HCT116 (cell line): ENCODE measurements around the gene COL8A2. TPM values are rescaled to one million over a fixed set of nuclear protein-coding genes. Genes with fewer than 3 reads are reported as not detected.

Experiments
- ATAC-seq: fragments of 200-7000 bp; cut with Tn5 transposase; 2 replicates; pipeline ENCODE4 v1.9.1; 2020; ENCODE audit warnings: mild to moderate bottlenecking, moderate library complexity
- BruUV-seq: library from RNA; stranded (reverse); fragments of 400-500 nt; replicated peaks from 2 replicates; lab custom pipeline; 2021; lab: Mats Ljungman, UMichigan
- CTCF ChIA-PET: fragments of 300-600 bp; sonication (Branson Sonifier 250); formaldehyde crosslinking; loops from one replicate; lab custom pipeline; 2021; ENCODE audit warnings: antibody characterized with exemption; lab: Charles Lee
- POLR2A ChIA-PET: fragments of 300-600, 350-600 bp; sonication (Branson Sonifier 250); formaldehyde crosslinking; loops from one replicate; lab custom pipeline; 2021; ENCODE audit warnings: antibody characterized with exemption; lab: Charles Lee
- RAD21 ChIA-PET, 2 experiments: fragments of 300-600 bp; sonication (Branson Sonifier 250); formaldehyde crosslinking; loops; one replicate each; lab custom pipeline; 2023; ENCODE audit warnings: low total read pairs in 2 of 2; ENCODE audit not compliant: uncharacterized antibody in 2 of 2, unreplicated experiment in 2 of 2, low non-redundant PET in 1 of 2; lab: Charles Lee
- DNase-seq: peaks from one replicate; pipeline ENCODE4 v3.0.0-alpha.2; 2010; ENCODE audit warnings: low read depth, low spot score
- H2AFZ ChIP-seq: fragments of 200-600 bp; shearing (Covaris generic), sonication (generic); 2 replicates; pipeline ENCODE4 v1.6.1; 2017; ENCODE audit warnings: low read depth, mixed run types, mixed read lengths, antibody characterized with exemption, low read length; ENCODE audit not compliant: poor library complexity, severe bottlenecking
- H3K27ac ChIP-seq: 2 replicates; pipeline ENCODE4 v1.5.1; 2012; ENCODE audit warnings: low read depth, low read length
- H3K27me3 ChIP-seq: fragments of 200-600 bp; sonication (generic); 2 replicates; pipeline ENCODE4 v1.6.1; 2016; ENCODE audit warnings: mixed run types, low read length, mixed read lengths; ENCODE audit not compliant: insufficient read depth
- H3K36me3 ChIP-seq, 2 experiments: fragments of 200-500 bp in 1 of 2; fragments of 200-600 bp in 1 of 2; sonication (Bioruptor generic) in 1 of 2; sonication (generic) in 1 of 2; 2 replicates each; pipeline versions ENCODE4 v1.5.1 to v1.6.1; 2014 to 2016; ENCODE audit warnings: low read length in 2 of 2, inconsistent platforms in 1 of 2, mixed read lengths in 1 of 2, mixed run types in 1 of 2; ENCODE audit not compliant: insufficient read depth in 2 of 2, control insufficient read depth in 1 of 2
- H3K4me1 ChIP-seq, 2 experiments: fragments of 200-600 bp in 1 of 2; sonication (generic) in 1 of 2; 2 replicates each; pipeline versions ENCODE4 v1.5.1 to v1.6.1; 2012 to 2017; ENCODE audit warnings: low read length in 2 of 2, inconsistent platforms in 1 of 2, mild to moderate bottlenecking in 1 of 2, mixed read lengths in 1 of 2, mixed run types in 1 of 2, moderate library complexity in 1 of 2; ENCODE audit not compliant: insufficient read depth in 2 of 2, control insufficient read depth in 1 of 2
- H3K4me2 ChIP-seq: fragments of 200-600 bp; sonication (generic); 2 replicates; pipeline ENCODE4 v1.6.1; 2017; ENCODE audit warnings: mixed run types, low read length, mixed read lengths
- H3K4me3 ChIP-seq, 2 experiments: fragments of 200-600 bp in 1 of 2; sonication (generic) in 1 of 2; replicated peaks in 1 of 2; 2 replicates each; pipeline ENCODE4 v1.5.1; 2011 to 2016; ENCODE audit warnings: low read length in 2 of 2, control low read depth in 1 of 2, low read depth in 1 of 2, mild to moderate bottlenecking in 1 of 2, mixed read lengths in 1 of 2, mixed run types in 1 of 2
- H3K79me2 ChIP-seq: fragments of 200-600 bp; sonication (generic); 2 replicates; pipeline ENCODE4 v1.6.1; 2017; ENCODE audit warnings: mild to moderate bottlenecking, mixed run types, low read length, moderate library complexity, mixed read lengths; ENCODE audit not compliant: insufficient read depth
- H3K9ac ChIP-seq: fragments of 200-600 bp; sonication (generic); 2 replicates; pipeline ENCODE4 v1.6.1; 2016; ENCODE audit warnings: low read length, mixed read lengths
- H3K9me2 ChIP-seq: fragments of 200-600 bp; sonication (generic), shearing (Covaris generic); 2 replicates; pipeline ENCODE4 v1.6.1; 2017; ENCODE audit warnings: mixed run types, mild to moderate bottlenecking, moderate library complexity; ENCODE audit not compliant: insufficient read depth
- H3K9me3 ChIP-seq, 2 experiments: fragments of 200-500 bp in 1 of 2; fragments of 200-600 bp in 1 of 2; sonication (Bioruptor generic) in 1 of 2; sonication (generic) in 1 of 2; 2 replicates each; pipeline ENCODE4 v1.6.1; 2014 to 2017; ENCODE audit warnings: low read length in 2 of 2, mixed read lengths in 2 of 2, inconsistent platforms in 1 of 2, low read depth in 1 of 2, mild to moderate bottlenecking in 1 of 2, mixed run types in 1 of 2, moderate library complexity in 1 of 2; ENCODE audit not compliant: control insufficient read depth in 1 of 2, insufficient read depth in 1 of 2
- H4K20me1 ChIP-seq: fragments of 200-600 bp; sonication (generic), shearing (Covaris generic); 2 replicates; pipeline ENCODE4 v1.6.1; 2017; ENCODE audit warnings: mixed run types, mild to moderate bottlenecking, moderate library complexity; ENCODE audit not compliant: insufficient read depth
- CEBPB ChIP-seq: IDR thresholded peaks from 2 replicates; pipeline ENCODE4 v1.6.1; 2012; ENCODE audit warnings: low read depth
- EGR1 ChIP-seq: IDR thresholded peaks from 2 replicates; pipeline ENCODE4 v1.6.1; 2012; ENCODE audit warnings: low read depth
- ELF1 ChIP-seq: IDR thresholded peaks from 2 replicates; pipeline ENCODE4 v1.6.1; 2012; ENCODE audit warnings: low read depth, borderline replicate concordance
- EZH2 ChIP-seq: fragments of 200-600 bp; sonication (generic); IDR thresholded peaks from 2 replicates; pipeline ENCODE4 v1.6.1; 2017; ENCODE audit warnings: antibody characterized with exemption, mixed run types
- EZH2phosphoT487 ChIP-seq: fragments of 200-600 bp; IDR thresholded peaks from 2 replicates; pipeline ENCODE4 v1.6.1; 2018; ENCODE audit warnings: antibody characterized with exemption, borderline replicate concordance
- FOSL1 ChIP-seq: IDR thresholded peaks from 2 replicates; pipeline ENCODE4 v1.6.1; 2012; ENCODE audit warnings: low read depth
- POLR2A ChIP-seq: IDR thresholded peaks from 2 replicates; pipeline ENCODE4 v1.7.0; 2011; ENCODE audit warnings: borderline replicate concordance; ENCODE audit not compliant: insufficient read depth, insufficient read length; ENCODE audit errors: extremely low read depth
- POLR2AphosphoS5 ChIP-seq: IDR thresholded peaks from 2 replicates; pipeline ENCODE4 v1.6.1; 2011; ENCODE audit warnings: mild to moderate bottlenecking, low read depth, low read length, moderate library complexity
- RAD21 ChIP-seq: IDR thresholded peaks from 2 replicates; pipeline ENCODE4 v1.6.1; 2012; ENCODE audit warnings: low read depth, mild to moderate bottlenecking
- SIN3A ChIP-seq: IDR thresholded peaks from 2 replicates; pipeline ENCODE4 v1.6.1; 2012; ENCODE audit warnings: low read depth
- SP1 ChIP-seq: IDR thresholded peaks from 2 replicates; pipeline ENCODE4 v1.6.1; 2012; ENCODE audit warnings: low read depth
- TCF7L2 ChIP-seq: IDR thresholded peaks from 2 replicates; pipeline ENCODE4 v1.7.0; 2011; ENCODE audit warnings: borderline replicate concordance, inconsistent platforms; ENCODE audit not compliant: insufficient read depth, insufficient read length; ENCODE audit errors: extremely low read depth
- ZFX ChIP-seq: fragments of 450-650 bp; IDR thresholded peaks from 2 replicates; pipeline ENCODE4 v1.6.1; 2017
- ZNF274 ChIP-seq: fragments of 200-500 bp; sonication (Bioruptor generic); IDR thresholded peaks from 2 replicates; pipeline ENCODE4 v1.6.1; 2014; ENCODE audit warnings: mild to moderate bottlenecking, low read depth, low read length, inconsistent platforms
- intact Hi-C: fragments of 100-400 bp; cut with micrococcal nuclease; formaldehyde crosslinking; loops from 2 replicates; pipeline ENCODE4 v1.10.0; 2022
- total RNA-seq: library from RNA; stranded (reverse); gene quantifications from one replicate; pipeline ENCODE4 v1.2.1, GENCODE V29; 2021; ENCODE audit not compliant: unreplicated experiment
- TF ChIP-seq, protein P1 (sequence below): IDR thresholded peaks from 2 replicates; pipeline ENCODE4 v1.6.1; 2011; ENCODE audit warnings: mild to moderate bottlenecking, low read length, moderate library complexity; ENCODE audit not compliant: insufficient replicate concordance; ENCODE audit errors: extremely low read depth
- TF ChIP-seq, protein P2 (sequence below): IDR thresholded peaks from 2 replicates; pipeline ENCODE4 v1.6.1; 2012
- TF ChIP-seq, protein P3 (sequence below): IDR thresholded peaks from 2 replicates; pipeline ENCODE4 v1.6.1; 2012; ENCODE audit warnings: low read depth
- TF ChIP-seq, protein P4 (sequence below), 3 experiments: fragments of 200-600 bp in 1 of 3; sonication (generic) in 1 of 3; IDR thresholded peaks in 2 of 3; conservative IDR thresholded peaks in 1 of 3; 2 replicates each; pipeline ENCODE4 v1.5.1; 2012 to 2017; ENCODE audit warnings: low read depth in 2 of 3, low read length in 2 of 3, antibody characterized with exemption in 1 of 3, borderline replicate concordance in 1 of 3, control low read depth in 1 of 3, mild to moderate bottlenecking in 1 of 3, mixed read lengths in 1 of 3, mixed run types in 1 of 3, moderate library complexity in 1 of 3; ENCODE audit not compliant: insufficient read depth in 1 of 3

COL8A2 gene
- total RNA-seq, 1 experiment from 2014 or later, result 0.05 TPM

DNA sequence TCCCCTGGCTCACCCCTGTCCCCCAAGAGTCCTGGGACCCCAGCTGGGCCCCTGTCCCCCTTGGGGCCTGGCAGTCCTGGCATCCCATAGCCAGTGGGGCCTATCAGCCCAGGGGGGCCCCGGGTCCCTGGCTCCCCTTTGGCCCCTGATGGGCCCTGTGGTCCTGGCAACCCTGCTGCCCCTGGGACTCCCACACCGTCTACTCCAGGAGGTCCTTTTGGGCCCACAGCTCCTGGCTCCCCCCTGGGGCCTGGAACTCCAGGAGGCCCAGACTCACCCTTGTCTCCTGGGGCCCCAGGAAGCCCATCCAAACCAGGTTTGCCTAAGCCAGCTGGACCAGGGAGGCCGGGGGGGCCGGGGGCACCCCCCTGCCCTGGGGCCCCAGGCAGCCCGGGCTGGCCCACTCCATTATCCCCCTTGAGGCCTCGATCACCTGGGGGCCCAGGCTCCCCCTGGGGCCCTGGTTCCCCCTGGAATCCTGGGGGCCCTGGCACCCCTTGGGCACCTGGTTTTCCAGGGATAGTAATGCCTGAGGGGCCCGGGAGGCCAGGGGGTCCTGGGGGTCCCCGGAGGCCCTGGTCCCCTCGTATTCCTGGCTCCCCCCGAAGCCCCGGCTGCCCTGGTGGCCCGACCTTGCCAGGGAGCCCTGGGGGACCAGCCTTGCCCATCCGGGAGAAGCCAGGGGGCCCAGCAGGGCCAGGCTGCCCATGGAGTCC, 26.2 kb downstream of the COL8A2 start:
- ChIA-PET POLR2A (no interaction called here), CTCF (interaction anchor here (1.2 kb wide), 1 partner anchor 36 kb away, joined by 7 read pairs; no protein-coding TSS in a partner anchor), RAD21 (no interaction called here)
- no peaks in the 10 kb centered on the region for H3K79me2 ChIP-seq
- intact Hi-C loops, result loop anchor here (1.0 to 5.0 kb wide), 2 partner anchors 186 to 268 kb away; no protein-coding TSS in a partner anchor
- no peaks in the 10 kb centered on the region for H3K9me2 ChIP-seq
- H3K9me3 ChIP-seq, result no peaks in the 10 kb centered on the region
- peaks cover 0 to 22% of the 10 kb centered on the region in 2 experiments; a peak in 2 of 4 replicates for H3K4me1 ChIP-seq
- H3K27me3 ChIP-seq, result no peaks in the 10 kb centered on the region
- no TSS peak for BruUV-seq
- TF ChIP-seq SP1, result no peak
- TF ChIP-seq FOSL1, result no peak
- TF ChIP-seq, protein P1, sequence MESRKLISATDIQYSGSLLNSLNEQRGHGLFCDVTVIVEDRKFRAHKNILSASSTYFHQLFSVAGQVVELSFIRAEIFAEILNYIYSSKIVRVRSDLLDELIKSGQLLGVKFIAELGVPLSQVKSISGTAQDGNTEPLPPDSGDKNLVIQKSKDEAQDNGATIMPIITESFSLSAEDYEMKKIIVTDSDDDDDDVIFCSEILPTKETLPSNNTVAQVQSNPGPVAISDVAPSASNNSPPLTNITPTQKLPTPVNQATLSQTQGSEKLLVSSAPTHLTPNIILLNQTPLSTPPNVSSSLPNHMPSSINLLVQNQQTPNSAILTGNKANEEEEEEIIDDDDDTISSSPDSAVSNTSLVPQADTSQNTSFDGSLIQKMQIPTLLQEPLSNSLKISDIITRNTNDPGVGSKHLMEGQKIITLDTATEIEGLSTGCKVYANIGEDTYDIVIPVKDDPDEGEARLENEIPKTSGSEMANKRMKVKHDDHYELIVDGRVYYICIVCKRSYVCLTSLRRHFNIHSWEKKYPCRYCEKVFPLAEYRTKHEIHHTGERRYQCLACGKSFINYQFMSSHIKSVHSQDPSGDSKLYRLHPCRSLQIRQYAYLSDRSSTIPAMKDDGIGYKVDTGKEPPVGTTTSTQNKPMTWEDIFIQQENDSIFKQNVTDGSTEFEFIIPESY, result no peak
- TF ChIP-seq, protein P2, sequence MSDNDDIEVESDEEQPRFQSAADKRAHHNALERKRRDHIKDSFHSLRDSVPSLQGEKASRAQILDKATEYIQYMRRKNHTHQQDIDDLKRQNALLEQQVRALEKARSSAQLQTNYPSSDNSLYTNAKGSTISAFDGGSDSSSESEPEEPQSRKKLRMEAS, result no peak
- no peak for TF ChIP-seq SIN3A
- TF ChIP-seq, protein P3, sequence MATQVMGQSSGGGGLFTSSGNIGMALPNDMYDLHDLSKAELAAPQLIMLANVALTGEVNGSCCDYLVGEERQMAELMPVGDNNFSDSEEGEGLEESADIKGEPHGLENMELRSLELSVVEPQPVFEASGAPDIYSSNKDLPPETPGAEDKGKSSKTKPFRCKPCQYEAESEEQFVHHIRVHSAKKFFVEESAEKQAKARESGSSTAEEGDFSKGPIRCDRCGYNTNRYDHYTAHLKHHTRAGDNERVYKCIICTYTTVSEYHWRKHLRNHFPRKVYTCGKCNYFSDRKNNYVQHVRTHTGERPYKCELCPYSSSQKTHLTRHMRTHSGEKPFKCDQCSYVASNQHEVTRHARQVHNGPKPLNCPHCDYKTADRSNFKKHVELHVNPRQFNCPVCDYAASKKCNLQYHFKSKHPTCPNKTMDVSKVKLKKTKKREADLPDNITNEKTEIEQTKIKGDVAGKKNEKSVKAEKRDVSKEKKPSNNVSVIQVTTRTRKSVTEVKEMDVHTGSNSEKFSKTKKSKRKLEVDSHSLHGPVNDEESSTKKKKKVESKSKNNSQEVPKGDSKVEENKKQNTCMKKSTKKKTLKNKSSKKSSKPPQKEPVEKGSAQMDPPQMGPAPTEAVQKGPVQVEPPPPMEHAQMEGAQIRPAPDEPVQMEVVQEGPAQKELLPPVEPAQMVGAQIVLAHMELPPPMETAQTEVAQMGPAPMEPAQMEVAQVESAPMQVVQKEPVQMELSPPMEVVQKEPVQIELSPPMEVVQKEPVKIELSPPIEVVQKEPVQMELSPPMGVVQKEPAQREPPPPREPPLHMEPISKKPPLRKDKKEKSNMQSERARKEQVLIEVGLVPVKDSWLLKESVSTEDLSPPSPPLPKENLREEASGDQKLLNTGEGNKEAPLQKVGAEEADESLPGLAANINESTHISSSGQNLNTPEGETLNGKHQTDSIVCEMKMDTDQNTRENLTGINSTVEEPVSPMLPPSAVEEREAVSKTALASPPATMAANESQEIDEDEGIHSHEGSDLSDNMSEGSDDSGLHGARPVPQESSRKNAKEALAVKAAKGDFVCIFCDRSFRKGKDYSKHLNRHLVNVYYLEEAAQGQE, result no peak
- no peak for TF ChIP-seq RAD21
- no peak for TF ChIP-seq EZH2phosphoT487
- no peak for TF ChIP-seq TCF7L2
- no peak for TF ChIP-seq POLR2A
- TF ChIP-seq ELF1, result no peak
- no peak for TF ChIP-seq EZH2
- TF ChIP-seq EGR1, result no peak
- TF ChIP-seq CEBPB, result no peak
- TF ChIP-seq ZFX, result no peak
- TF ChIP-seq ZNF274, result no peak
- TF ChIP-seq, protein P4, sequence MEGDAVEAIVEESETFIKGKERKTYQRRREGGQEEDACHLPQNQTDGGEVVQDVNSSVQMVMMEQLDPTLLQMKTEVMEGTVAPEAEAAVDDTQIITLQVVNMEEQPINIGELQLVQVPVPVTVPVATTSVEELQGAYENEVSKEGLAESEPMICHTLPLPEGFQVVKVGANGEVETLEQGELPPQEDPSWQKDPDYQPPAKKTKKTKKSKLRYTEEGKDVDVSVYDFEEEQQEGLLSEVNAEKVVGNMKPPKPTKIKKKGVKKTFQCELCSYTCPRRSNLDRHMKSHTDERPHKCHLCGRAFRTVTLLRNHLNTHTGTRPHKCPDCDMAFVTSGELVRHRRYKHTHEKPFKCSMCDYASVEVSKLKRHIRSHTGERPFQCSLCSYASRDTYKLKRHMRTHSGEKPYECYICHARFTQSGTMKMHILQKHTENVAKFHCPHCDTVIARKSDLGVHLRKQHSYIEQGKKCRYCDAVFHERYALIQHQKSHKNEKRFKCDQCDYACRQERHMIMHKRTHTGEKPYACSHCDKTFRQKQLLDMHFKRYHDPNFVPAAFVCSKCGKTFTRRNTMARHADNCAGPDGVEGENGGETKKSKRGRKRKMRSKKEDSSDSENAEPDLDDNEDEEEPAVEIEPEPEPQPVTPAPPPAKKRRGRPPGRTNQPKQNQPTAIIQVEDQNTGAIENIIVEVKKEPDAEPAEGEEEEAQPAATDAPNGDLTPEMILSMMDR (IDR thresholded peaks at IDR 0.05 in 2 of 3, conservative IDR thresholded peaks at IDR 0.05 in 1 of 3; ENCODE audit: borderline replicate concordance in 1 of 3, insufficient read depth in 1 of 3, low read depth in 2 of 3, low read length in 2 of 3), result no peak
- TF ChIP-seq POLR2AphosphoS5, result no peak
- no peak overlapping the region for H2AFZ ChIP-seq
- H3K27ac ChIP-seq, result no peak overlapping the region
- no peak overlapping the region for H3K4me2 ChIP-seq
- H3K9ac ChIP-seq, result no peak overlapping the region
- peaks cover 8 to 9% of the 10 kb centered on the region in 2 experiments; a peak in 3 of 4 replicates for H3K36me3 ChIP-seq
- no peaks in the 10 kb centered on the region for H4K20me1 ChIP-seq
- ATAC-seq (no peak), DNase-seq (no peak)
- no peak overlapping the region for H3K4me3 ChIP-seq
